H1 (cell line): Measurements from ENCODE around the gene SORCS3. TPM values are rescaled to one million over a fixed set of nuclear protein-coding genes. Genes with fewer than 3 reads are reported as not detected.

Experiments
- CTCF ChIA-PET: fragments of 300-600 bp; sonication (Branson Sonifier 250); formaldehyde crosslinking; loops from one replicate; lab custom pipeline; 2021; ENCODE audit not compliant: partially characterized antibody; lab: Charles Lee
- POLR2A ChIA-PET: fragments of 300-600 bp; sonication (Branson Sonifier 250); formaldehyde crosslinking; loops from one replicate; lab custom pipeline; 2021; ENCODE audit warnings: inconsistent platforms; ENCODE audit not compliant: partially characterized antibody; lab: Charles Lee
- DNase-seq, 2 experiments: peaks; one replicate each; pipeline versions ENCODE4 v3.0.0 to v3.0.0-alpha.2; 2010 to 2022; ENCODE audit warnings: low spot score in 2 of 2, low read depth in 1 of 2, mixed read lengths in 1 of 2
- FAIRE-seq: peaks from 2 replicates; lab custom pipeline; 2011; peaks lifted over from hg19 to GRCh38; lab: Jason Lieb, UNC
- H2AFZ ChIP-seq: 2 replicates; pipeline ENCODE4 v1.8.1; 2012; ENCODE audit warnings: low read length, inconsistent platforms
- H2AK5ac ChIP-seq: 2 replicates; pipeline ENCODE4 v1.6.1; 2013; ENCODE audit warnings: low read depth, low read length
- H2BK120ac ChIP-seq: replicated peaks from 2 replicates; pipeline ENCODE3; 2013; ENCODE audit warnings: low read depth, low read length, inconsistent platforms
- H2BK12ac ChIP-seq: 2 replicates; pipeline ENCODE4 v1.6.1; 2013; ENCODE audit warnings: low read depth, low read length
- H2BK15ac ChIP-seq: 2 replicates; pipeline ENCODE4 v1.6.1; 2013; ENCODE audit warnings: low read length
- H2BK20ac ChIP-seq: 2 replicates; pipeline ENCODE4 v1.6.1; 2013; ENCODE audit warnings: low read length
- H2BK5ac ChIP-seq: 2 replicates; pipeline ENCODE4 v1.6.1; 2013; ENCODE audit warnings: low read depth, low read length
- H3K14ac ChIP-seq: 2 replicates; pipeline ENCODE4 v1.6.1; 2013; ENCODE audit warnings: inconsistent platforms; ENCODE audit not compliant: insufficient read length
- H3K18ac ChIP-seq: 2 replicates; pipeline ENCODE4 v1.6.1; 2013; ENCODE audit warnings: low read length; ENCODE audit errors: extremely low read depth
- H3K23ac ChIP-seq: 2 replicates; pipeline ENCODE4 v1.6.1; 2013; ENCODE audit warnings: inconsistent platforms; ENCODE audit not compliant: insufficient read length
- H3K23me2 ChIP-seq: 2 replicates; pipeline ENCODE4 v1.6.1; 2013; ENCODE audit warnings: low read depth, low read length
- H3K27ac ChIP-seq: 2 replicates; pipeline ENCODE4 v1.6.1; 2011; ENCODE audit warnings: low read depth, low read length, inconsistent platforms
- H3K27me3 ChIP-seq, 4 experiments: replicated peaks in 1 of 4; 1 replicate in 1 of 4; 2 replicates in 3 of 4; pipeline versions ENCODE4 v1.6.1 to v1.8.1; 2011 to 2013; ENCODE audit warnings: low read length in 3 of 4, mild to moderate bottlenecking in 3 of 4, inconsistent platforms in 2 of 4, mixed read lengths in 2 of 4, moderate library complexity in 1 of 4; ENCODE audit not compliant: control insufficient read depth in 3 of 4, insufficient read depth in 3 of 4; ENCODE audit errors: extremely low read depth in 1 of 4
- H3K36me3 ChIP-seq, 4 experiments: 2 replicates each; pipeline versions ENCODE4 v1.6.1 to v1.8.1; 2011 to 2013; ENCODE audit warnings: mild to moderate bottlenecking in 4 of 4, low read length in 3 of 4, moderate library complexity in 2 of 4, control low read depth in 1 of 4, inconsistent platforms in 1 of 4; ENCODE audit not compliant: insufficient read depth in 4 of 4, control insufficient read depth in 2 of 4
- H3K4ac ChIP-seq: replicated peaks from 2 replicates; pipeline ENCODE3; 2013; ENCODE audit warnings: low read length, low read depth, mixed read lengths, inconsistent platforms; ENCODE audit not compliant: insufficient read length
- H3K4me1 ChIP-seq, 4 experiments: replicated peaks in 1 of 4; 1 replicate in 1 of 4; 2 replicates in 3 of 4; pipeline versions ENCODE4 v1.6.1 to v1.8.1; 2011 to 2013; ENCODE audit warnings: low read length in 3 of 4, inconsistent platforms in 2 of 4, mixed read lengths in 1 of 4; ENCODE audit not compliant: insufficient read depth in 4 of 4, control insufficient read depth in 3 of 4
- H3K4me2 ChIP-seq, 2 experiments: 2 replicates each; pipeline versions ENCODE4 v1.6.1 to v1.8.1; 2011 to 2013; ENCODE audit warnings: low read depth in 2 of 2, low read length in 2 of 2, control low read depth in 1 of 2, inconsistent platforms in 1 of 2, mild to moderate bottlenecking in 1 of 2; ENCODE audit not compliant: insufficient read depth in 1 of 2
- H3K4me3 ChIP-seq, 4 experiments: fragments of 200-600, 300-600 bp in 1 of 4; sonication (generic), shearing (Covaris generic), sonication (Bioruptor Twin) in 1 of 4; 2 replicates each; pipeline versions ENCODE4 v1.5.1 to v1.8.1; 2011 to 2016; ENCODE audit warnings: low read length in 4 of 4, low read depth in 3 of 4, control low read depth in 2 of 4, inconsistent platforms in 2 of 4, mild to moderate bottlenecking in 2 of 4, mixed read lengths in 1 of 4, moderate library complexity in 1 of 4; ENCODE audit not compliant: insufficient read depth in 2 of 4; ENCODE audit errors: extremely low read depth in 1 of 4
- H3K56ac ChIP-seq: replicated peaks from 2 replicates; pipeline ENCODE3; 2013; ENCODE audit warnings: low read depth, mild to moderate bottlenecking, mixed read lengths, low read length, inconsistent platforms; ENCODE audit not compliant: insufficient read length
- H3K79me1 ChIP-seq: 2 replicates; pipeline ENCODE4 v1.6.1; 2013; ENCODE audit warnings: low read depth, low read length, control low read depth
- H3K79me2 ChIP-seq, 2 experiments: 2 replicates each; pipeline versions ENCODE4 v1.6.1 to v1.8.1; 2012 to 2013; ENCODE audit warnings: low read length in 2 of 2, mild to moderate bottlenecking in 2 of 2, inconsistent platforms in 1 of 2; ENCODE audit not compliant: insufficient read depth in 2 of 2, control insufficient read depth in 1 of 2
- H3K9ac ChIP-seq, 4 experiments: replicated peaks in 1 of 4; 1 replicate in 1 of 4; 2 replicates in 3 of 4; pipeline versions ENCODE4 v1.6.1 to v1.8.1; 2011 to 2013; ENCODE audit warnings: low read depth in 3 of 4, low read length in 3 of 4, control low read depth in 2 of 4, mild to moderate bottlenecking in 2 of 4, moderate library complexity in 2 of 4, inconsistent platforms in 1 of 4; ENCODE audit errors: extremely low read depth in 1 of 4
- H3K9me3 ChIP-seq, 2 experiments: 2 replicates each; pipeline versions ENCODE4 v1.6.1 to v1.8.1; 2012 to 2013; ENCODE audit warnings: mild to moderate bottlenecking in 2 of 2, moderate library complexity in 2 of 2, control low read depth in 1 of 2, inconsistent platforms in 1 of 2, low read depth in 1 of 2, low read length in 1 of 2, mixed read lengths in 1 of 2; ENCODE audit not compliant: insufficient read depth in 2 of 2
- H4K20me1 ChIP-seq, 2 experiments: replicated peaks in 1 of 2; 2 replicates each; pipeline versions ENCODE3 to v1.8.1; 2011 to 2013; ENCODE audit warnings: inconsistent platforms in 2 of 2, low read length in 2 of 2, mild to moderate bottlenecking in 1 of 2; ENCODE audit not compliant: insufficient read depth in 2 of 2, control insufficient read depth in 1 of 2
- H4K5ac ChIP-seq: 2 replicates; pipeline ENCODE4 v1.6.1; 2013; ENCODE audit warnings: low read length, low read depth, mixed read lengths, inconsistent platforms; ENCODE audit not compliant: insufficient read length
- H4K8ac ChIP-seq: 2 replicates; pipeline ENCODE4 v1.8.0; 2013; ENCODE audit warnings: mild to moderate bottlenecking, moderate library complexity, low read length, inconsistent platforms; ENCODE audit not compliant: insufficient read depth; ENCODE audit errors: extremely low read depth
- H4K91ac ChIP-seq: replicated peaks from 2 replicates; pipeline ENCODE3; 2013; ENCODE audit warnings: low read length, mixed read lengths, inconsistent platforms; ENCODE audit not compliant: insufficient read length
- BACH1 ChIP-seq: IDR thresholded peaks from 2 replicates; pipeline ENCODE4 v1.6.1; 2012; ENCODE audit warnings: low read length, improper control_type of control experiment
- GTF2F1 ChIP-seq: IDR thresholded peaks from 2 replicates; pipeline ENCODE4 v1.6.1; 2012; ENCODE audit warnings: low read depth, low read length, improper control_type of control experiment, borderline replicate concordance
- POU5F1 ChIP-seq: IDR thresholded peaks from 2 replicates; pipeline ENCODE4 v1.6.1; 2011; ENCODE audit warnings: low read depth, mild to moderate bottlenecking, low read length, moderate library complexity
- RBBP5 ChIP-seq: IDR thresholded peaks from 2 replicates; pipeline ENCODE4 v1.7.1; 2012; ENCODE audit warnings: low read depth, mild to moderate bottlenecking, inconsistent platforms, low read length, moderate library complexity, borderline replicate concordance
- SRF ChIP-seq: IDR thresholded peaks from 2 replicates; pipeline ENCODE4 v1.6.1; 2011; ENCODE audit warnings: mild to moderate bottlenecking, low read depth, low read length, moderate library complexity
- SUZ12 ChIP-seq: fragments of 200-600 bp; sonication (generic); IDR thresholded peaks from 2 replicates; pipeline ENCODE4 v1.6.1; 2012; ENCODE audit warnings: mild to moderate bottlenecking, inconsistent platforms, low read length, moderate library complexity, mixed read lengths
- TAF7 ChIP-seq: optimal IDR thresholded peaks from 2 replicates; pipeline ENCODE3; 2011; ENCODE audit warnings: low read depth, mild to moderate bottlenecking, inconsistent platforms, low read length, moderate library complexity, borderline replicate concordance
- TCF12 ChIP-seq: IDR thresholded peaks from 2 replicates; pipeline ENCODE4 v1.6.1; 2011; ENCODE audit warnings: low read depth, mild to moderate bottlenecking, low read length
- USF2 ChIP-seq: IDR thresholded peaks from 2 replicates; pipeline ENCODE4 v1.6.1; 2011; ENCODE audit warnings: low read length, improper control_type of control experiment
- ZNF274 ChIP-seq: IDR thresholded peaks from 2 replicates; pipeline ENCODE4 v1.7.0; 2012; ENCODE audit warnings: low read length, borderline replicate concordance; ENCODE audit errors: extremely low read depth
- WGBS, 2 experiments: shearing (Covaris generic) in 1 of 2; methylation state at CpG; one replicate each; pipeline versions ENCODE4 v1.1.6 to v1.1.7; 2013 to 2015; ENCODE audit warnings: low lambda C conversion rate in 2 of 2, mixed read lengths in 2 of 2, inconsistent platforms in 1 of 2, low coverage in 1 of 2, missing lambda C conversion rate in 1 of 2; ENCODE audit not compliant: insufficient replicate concordance in 2 of 2, insufficient coverage in 1 of 2, insufficient read length in 1 of 2; ENCODE audit errors: extremely low coverage in 1 of 2, missing lambda C conversion rate in 1 of 2; 5-methylcytosine and 5-hydroxymethylcytosine counted together
- polyA plus RNA-seq, 7 experiments: library from polyadenylated mRNA; depleted of rRNA in 3 of 7; stranded (reverse) in 5 of 7; unstranded in 2 of 7; fragments of >200 nt in 5 of 7; fragments of 200-250 nt in 2 of 7; gene quantifications; 1 replicate in 5 of 7; 2 replicates in 1 of 7; 4 replicates in 1 of 7; pipeline versions ENCODE4 v1.2.1 to v1.2.3, GENCODE V29; 2011 to 2013; ENCODE audit warnings: missing spikeins in 2 of 7, mixed read lengths in 2 of 7
- total RNA-seq: library from RNA; stranded (reverse); fragmentation: NEBNext Ultra II Directional; extraction: Animal tissue kit (Norgen Biotek cat#: 25700); gene quantifications from 2 replicates; pipeline ENCODE4 v1.2.1, GENCODE V29; 2021

SORCS3 gene
- total and polyA plus RNA-seq, 2 of the 8 experiments (the other 6 are each of a cell fraction or from before 2014, with no cell fraction given): 0.26 to 0.88 TPM

GRCh38 chr10:104734433-104734832 is 93.3 kb downstream of the SORCS3 start:
- H3K4ac ChIP-seq: no peak overlapping the region
- H4K8ac ChIP-seq: no peak overlapping the region
- H2BK15ac ChIP-seq: no peak overlapping the region
- no peaks in the 10 kb centered on the region for H4K20me1 ChIP-seq
- CTCF ChIA-PET: interaction anchor here (0.9 to 1.0 kb wide), 3 partner anchors 46 to 83 kb away, joined by 3 to 5 read pairs (median 3); no protein-coding TSS in a partner anchor
- peak overlapping the region in 1 of 2 experiments; percentile 64; a peak in 2 of 4 replicates for H3K4me2 ChIP-seq
- H2BK12ac ChIP-seq: peak overlapping the region; percentile 31; the same call in 1 of the 2 replicates
- peak overlapping the region in 1 of 4 experiments; percentile 51; a peak in 1 of 8 replicates for H3K4me3 ChIP-seq
- no peaks in the 10 kb centered on the region for H3K23me2 ChIP-seq
- 76% methylated on average over 2 of the region's 2 CpGs; no CpG with 5 or more reads in 1 of the 2 experiments for WGBS, 2 experiments
- peak overlapping the region; percentile 5 for H2BK120ac ChIP-seq
- H3K9me3 ChIP-seq: no peaks in the 10 kb centered on the region
- no peaks in the 10 kb centered on the region for H3K79me1 ChIP-seq
- H3K14ac ChIP-seq: no peak overlapping the region
- FAIRE-seq (no peak), DNase-seq (no peak)
- no peak overlapping the region for H3K56ac ChIP-seq
- POLR2A ChIA-PET: no interaction called here
- H2AFZ ChIP-seq: peak overlapping the region; percentile 70
- no peak overlapping the region for H4K5ac ChIP-seq
- H3K27ac ChIP-seq: no peak overlapping the region
- H3K27me3 ChIP-seq: no peaks in the 10 kb centered on the region; a peak in 1 of 7 replicates
- H3K36me3 ChIP-seq: no peaks in the 10 kb centered on the region
- H3K18ac ChIP-seq: 0 out of 2 replicates have a peak overlapping the region, but pooled peaks have one; percentile 13
- no peak overlapping the region for H3K9ac ChIP-seq
- peaks cover 0 to 15% (median 11%) of the 10 kb centered on the region in 4 experiments; a peak in 4 of 7 replicates for H3K4me1 ChIP-seq
- H2AK5ac ChIP-seq: no peak overlapping the region
- H3K79me2 ChIP-seq: no peaks in the 10 kb centered on the region
- no peak overlapping the region for H2BK5ac ChIP-seq
- TF ChIP-seq TCF12 (no peak), SUZ12 (no peak), BACH1 (no peak), TAF7 (no peak), POU5F1 (no peak), RBBP5 (no peak), GTF2F1 (no peak), ZNF274 (no peak), SRF (no peak), USF2 (no peak)
- no peak overlapping the region for H3K23ac ChIP-seq
- H2BK20ac ChIP-seq: no peak overlapping the region
- no peak overlapping the region for H4K91ac ChIP-seq
